ENCODE data around the gene KCNQ1. TPM values are rescaled to one million over a fixed set of nuclear protein-coding genes. Genes with fewer than 3 reads are reported as not detected.

Gene KCNQ1
- total and polyA plus RNA-seq, 2 of the 13 experiments (the other 11 are each of a cell fraction or from before 2014, with no cell fraction given), result 0.02 to 0.08 TPM

- no TSS peak for BruUV-seq (replicated peaks)
- Histone ChIP-seq H3K4me2 (ENCODE audit: low read depth, low read length) (no peak overlapping the region), H3K36me3 (replicated peaks in 1 of 2; ENCODE audit: control insufficient read depth in 1 of 2, insufficient read depth in 2 of 2, low read length in 2 of 2) (peaks cover 59 to 98% of the 10 kb centered on the region in 2 experiments), H3K27me3 (ENCODE audit: control insufficient read depth in 1 of 2, insufficient read depth in 2 of 2, low read length in 2 of 2) (no peaks in the 10 kb centered on the region), H3K79me2 (ENCODE audit: insufficient read depth, low read length) (peaks cover 100% of the 10 kb centered on the region), H3K9ac (ENCODE audit: insufficient read depth, low read depth, low read length) (no peak overlapping the region), H4K20me1 (ENCODE audit: insufficient read depth, low read length) (peaks cover 100% of the 10 kb centered on the region), H3K4me1 (ENCODE audit: insufficient read depth, low read length) (peaks cover 100% of the 10 kb centered on the region), H3K9me3 (ENCODE audit: low read length) (no peaks in the 10 kb centered on the region), H3K27ac (ENCODE audit: extremely low read length, insufficient read depth, low read length) (no peak overlapping the region), H3K4me3 (replicated peaks in 1 of 3; ENCODE audit: insufficient read depth in 1 of 3, low read depth in 2 of 3, low read length in 3 of 3) (no peak overlapping the region), H2AFZ (ENCODE audit: low read length) (no peak overlapping the region)
- CTCF ChIA-PET (ENCODE audit: low intra/inter-chr PET ratio, low total read pairs), result no interaction called here
- FAIRE-seq (no peak), ATAC-seq (no peak), DNase-seq (ENCODE audit: low spot score) (no peak)
- in situ Hi-C loops (cut with HindIII; ENCODE audit: extremely low pct_ligation_motif_present, low pct_unique_long_range_greater_than_20kb) (no loop called here), intact Hi-C loops (cut with micrococcal nuclease; ENCODE audit: unreplicated experiment) (no loop called here)
- TF ChIP-seq, protein P1, sequence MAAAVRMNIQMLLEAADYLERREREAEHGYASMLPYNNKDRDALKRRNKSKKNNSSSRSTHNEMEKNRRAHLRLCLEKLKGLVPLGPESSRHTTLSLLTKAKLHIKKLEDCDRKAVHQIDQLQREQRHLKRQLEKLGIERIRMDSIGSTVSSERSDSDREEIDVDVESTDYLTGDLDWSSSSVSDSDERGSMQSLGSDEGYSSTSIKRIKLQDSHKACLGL (CRISPR knock-in tag; IDR thresholded peaks at IDR 0.05), result no peak
- no peak for TF ChIP-seq ZBTB7A (CRISPR knock-in tag; IDR thresholded peaks at IDR 0.05)
- TF ChIP-seq NONO (IDR thresholded peaks at IDR 0.05), result no peak
- TF ChIP-seq NONO (CRISPR knock-in tag; conservative IDR thresholded peaks at IDR 0.05), result 0 out of 2 replicates have a peak, but pooled peaks have one; percentile 5
- peak; percentile 84 for TF ChIP-seq RBM22 (optimal IDR thresholded peaks at IDR 0.05; ENCODE audit: low read length)
- TF ChIP-seq ZFX (CRISPR knock-in tag; IDR thresholded peaks at IDR 0.05; ENCODE audit: low read depth), result peak; percentile 39; the same call in 1 of the 2 replicates
- peak; percentile 18 for TF ChIP-seq POLR2AphosphoS5 (IDR thresholded peaks at IDR 0.05; ENCODE audit: low read depth, low read length)
- no peak for TF ChIP-seq ZNF3 (CRISPR knock-in tag; IDR thresholded peaks at IDR 0.05)
- no peak for TF ChIP-seq RNF2 (conservative IDR thresholded peaks at IDR 0.05; ENCODE audit: low read depth)
- TF ChIP-seq SRSF9 (IDR thresholded peaks at IDR 0.05; ENCODE audit: borderline replicate concordance, insufficient read depth, low read depth, low read length, poor library complexity, severe bottlenecking), result no peak
- TF ChIP-seq ZNF224 (CRISPR knock-in tag; IDR thresholded peaks at IDR 0.05), result no peak
- TF ChIP-seq HOXA7 (CRISPR knock-in tag; IDR thresholded peaks at IDR 0.05), result no peak
- TF ChIP-seq ZBTB33 (CRISPR knock-in tag; IDR thresholded peaks at IDR 0.05), result no peak
- TF ChIP-seq RAD21 (CRISPR knock-in tag; IDR thresholded peaks at IDR 0.05), result no peak
- TF ChIP-seq AGO2 (optimal IDR thresholded peaks at IDR 0.05; ENCODE audit: low read depth, low read length), result peak; percentile 67
- peak; percentile 39; the same call in 1 of the 2 replicates for TF ChIP-seq RBFOX2 (IDR thresholded peaks at IDR 0.05; ENCODE audit: low read depth, low read length)
- TF ChIP-seq RCOR2 (CRISPR knock-in tag; IDR thresholded peaks at IDR 0.05), result no peak
- no peak for TF ChIP-seq ZNF33A (CRISPR knock-in tag; IDR thresholded peaks at IDR 0.05; ENCODE audit: borderline replicate concordance)
- TF ChIP-seq PAF1 (CRISPR knock-in tag; IDR thresholded peaks at IDR 0.05), result 0 out of 2 replicates have a peak, but pooled peaks have one; percentile 21
- no peak for TF ChIP-seq FOXK1 (CRISPR knock-in tag; IDR thresholded peaks at IDR 0.05; ENCODE audit: borderline replicate concordance, low read depth)
- TF ChIP-seq, protein P2, sequence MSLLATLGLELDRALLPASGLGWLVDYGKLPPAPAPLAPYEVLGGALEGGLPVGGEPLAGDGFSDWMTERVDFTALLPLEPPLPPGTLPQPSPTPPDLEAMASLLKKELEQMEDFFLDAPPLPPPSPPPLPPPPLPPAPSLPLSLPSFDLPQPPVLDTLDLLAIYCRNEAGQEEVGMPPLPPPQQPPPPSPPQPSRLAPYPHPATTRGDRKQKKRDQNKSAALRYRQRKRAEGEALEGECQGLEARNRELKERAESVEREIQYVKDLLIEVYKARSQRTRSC (CRISPR knock-in tag; IDR thresholded peaks at IDR 0.05; ENCODE audit: low read depth), result no peak
- no peak for TF ChIP-seq KAT2B (IDR thresholded peaks at IDR 0.05; ENCODE audit: borderline replicate concordance, low read depth, low read length)
- POLR2A ChIA-PET, result interaction anchor here (1.0 to 1.7 kb wide), 4 partner anchors 10 to 122 kb away, joined by 3 to 5 read pairs (median 4); no protein-coding TSS in a partner anchor
- 79% methylated on average over 5 of the region's 13 CpGs for WGBS (ENCODE audit: low lambda C conversion rate)
Observed at GRCh38 chr11:2685566-2686359, 241.0 kb downstream of the KCNQ1 start.

All from HepG2 (cell line).